ENCODE data around the gene MSH3. TPM values are rescaled to one million over a fixed set of nuclear protein-coding genes. Genes with fewer than 3 reads are reported as not detected.
A peak's percentile ranks its signal among the peaks of the same experiment; 100 is the strongest.

The MSH3 gene
- total RNA-seq, 1 experiment from 2014 or later = 17.2 TPM

DNA sequence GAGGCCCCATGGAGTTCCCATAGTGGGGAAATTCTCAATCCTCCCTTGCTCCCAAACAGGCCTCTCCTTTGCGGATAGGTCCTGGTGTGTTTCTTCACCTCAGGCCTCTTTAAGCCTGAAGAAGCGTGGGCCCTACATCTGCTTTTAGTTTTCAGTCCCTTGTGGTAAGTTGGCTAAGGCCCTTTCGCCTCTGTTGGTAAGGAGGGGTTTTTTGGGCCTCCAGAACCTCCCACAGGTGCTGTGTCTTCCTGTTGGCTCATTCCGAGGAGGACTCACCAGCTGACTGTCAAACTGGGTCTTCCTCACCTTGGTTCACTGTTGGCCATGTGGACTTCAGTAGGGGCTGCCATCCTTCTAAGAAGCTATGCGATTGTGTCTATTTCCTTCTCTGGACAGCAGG lies 56.8 kb downstream of the MSH3 start:
- Mint-ChIP-seq H3K4me3 (ENCODE audit: low read depth, unreplicated experiment) (no peak overlapping the region), H3K4me1 (ENCODE audit: low read depth, unreplicated experiment) (peaks cover 20% of the 10 kb centered on the region), H3K9me3 (ENCODE audit: low read depth, unreplicated experiment) (no peaks in the 10 kb centered on the region), H3K27ac (ENCODE audit: unreplicated experiment) (no peak overlapping the region), H3K36me3 (ENCODE audit: insufficient read depth, unreplicated experiment) (peaks cover 7% of the 10 kb centered on the region), H3K27me3 (ENCODE audit: unreplicated experiment) (no peaks in the 10 kb centered on the region)
- DNase-seq = no peak
- CTCF ChIA-PET = interaction anchor here (3.0 kb wide), 1 partner anchor 397 kb away, joined by 17 read pairs; no protein-coding TSS in a partner anchor
- TF ChIP-seq, protein P1, sequence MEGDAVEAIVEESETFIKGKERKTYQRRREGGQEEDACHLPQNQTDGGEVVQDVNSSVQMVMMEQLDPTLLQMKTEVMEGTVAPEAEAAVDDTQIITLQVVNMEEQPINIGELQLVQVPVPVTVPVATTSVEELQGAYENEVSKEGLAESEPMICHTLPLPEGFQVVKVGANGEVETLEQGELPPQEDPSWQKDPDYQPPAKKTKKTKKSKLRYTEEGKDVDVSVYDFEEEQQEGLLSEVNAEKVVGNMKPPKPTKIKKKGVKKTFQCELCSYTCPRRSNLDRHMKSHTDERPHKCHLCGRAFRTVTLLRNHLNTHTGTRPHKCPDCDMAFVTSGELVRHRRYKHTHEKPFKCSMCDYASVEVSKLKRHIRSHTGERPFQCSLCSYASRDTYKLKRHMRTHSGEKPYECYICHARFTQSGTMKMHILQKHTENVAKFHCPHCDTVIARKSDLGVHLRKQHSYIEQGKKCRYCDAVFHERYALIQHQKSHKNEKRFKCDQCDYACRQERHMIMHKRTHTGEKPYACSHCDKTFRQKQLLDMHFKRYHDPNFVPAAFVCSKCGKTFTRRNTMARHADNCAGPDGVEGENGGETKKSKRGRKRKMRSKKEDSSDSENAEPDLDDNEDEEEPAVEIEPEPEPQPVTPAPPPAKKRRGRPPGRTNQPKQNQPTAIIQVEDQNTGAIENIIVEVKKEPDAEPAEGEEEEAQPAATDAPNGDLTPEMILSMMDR (IDR thresholded peaks at IDR 0.05; ENCODE audit: unreplicated experiment) = no peak
- intact Hi-C loops (cut with micrococcal nuclease; ENCODE audit: unreplicated experiment) = loop anchor here (5.0 to 10.0 kb wide), 4 partner anchors 214 to 484 kb away; partner anchors contain the start of gene RASGRF2
- no TSS peak for BruUV-seq (replicated peaks)

- DNase-seq = peak; percentile 51
- no peak overlapping the region for H3K27ac Mint-ChIP-seq (ENCODE audit: unreplicated experiment)
- intact Hi-C loops (cut with micrococcal nuclease; ENCODE audit: unreplicated experiment) = loop anchor here (2.0 to 10.0 kb wide), 5 partner anchors 213 to 483 kb away; partner anchors contain the start of gene RASGRF2
- BruUV-seq (replicated peaks) = no TSS peak
- CTCF ChIA-PET = interaction anchor here (3.0 kb wide), 1 partner anchor 396 kb away, joined by 17 read pairs; no protein-coding TSS in a partner anchor
- H3K4me3 Mint-ChIP-seq (ENCODE audit: low read depth, unreplicated experiment) = no peak overlapping the region
- no peaks in the 10 kb centered on the region for H3K27me3 Mint-ChIP-seq (ENCODE audit: unreplicated experiment)
- peaks cover 7% of the 10 kb centered on the region for H3K36me3 Mint-ChIP-seq (ENCODE audit: insufficient read depth, unreplicated experiment)
- TF ChIP-seq, protein P1 (IDR thresholded peaks at IDR 0.05; ENCODE audit: unreplicated experiment) = peak; percentile 41
- no peaks in the 10 kb centered on the region for H3K9me3 Mint-ChIP-seq (ENCODE audit: low read depth, unreplicated experiment)
- H3K4me1 Mint-ChIP-seq (ENCODE audit: low read depth, unreplicated experiment) = peaks cover 20% of the 10 kb centered on the region
These were observed 57.5 kb downstream of the MSH3 start for GRCh38 chr5:80711938-80712337.

GRCh38 chr5:80712919-80713318 lies 58.5 kb downstream of the MSH3 start:
- Mint-ChIP-seq H3K27ac (ENCODE audit: unreplicated experiment) (no peak overlapping the region), H3K36me3 (ENCODE audit: insufficient read depth, unreplicated experiment) (peaks cover 7% of the 10 kb centered on the region), H3K4me3 (ENCODE audit: low read depth, unreplicated experiment) (no peak overlapping the region), H3K9me3 (ENCODE audit: low read depth, unreplicated experiment) (no peaks in the 10 kb centered on the region), H3K27me3 (ENCODE audit: unreplicated experiment) (no peaks in the 10 kb centered on the region), H3K4me1 (ENCODE audit: low read depth, unreplicated experiment) (peaks cover 20% of the 10 kb centered on the region)
- BruUV-seq (replicated peaks) = no TSS peak
- TF ChIP-seq, protein P1 (IDR thresholded peaks at IDR 0.05; ENCODE audit: unreplicated experiment) = no peak
- intact Hi-C loops (cut with micrococcal nuclease; ENCODE audit: unreplicated experiment) = loop anchor here (2.0 to 10.0 kb wide), 5 partner anchors 212 to 482 kb away; partner anchors contain the start of gene RASGRF2
- no peak for DNase-seq
- CTCF ChIA-PET = no interaction called here

DNA sequence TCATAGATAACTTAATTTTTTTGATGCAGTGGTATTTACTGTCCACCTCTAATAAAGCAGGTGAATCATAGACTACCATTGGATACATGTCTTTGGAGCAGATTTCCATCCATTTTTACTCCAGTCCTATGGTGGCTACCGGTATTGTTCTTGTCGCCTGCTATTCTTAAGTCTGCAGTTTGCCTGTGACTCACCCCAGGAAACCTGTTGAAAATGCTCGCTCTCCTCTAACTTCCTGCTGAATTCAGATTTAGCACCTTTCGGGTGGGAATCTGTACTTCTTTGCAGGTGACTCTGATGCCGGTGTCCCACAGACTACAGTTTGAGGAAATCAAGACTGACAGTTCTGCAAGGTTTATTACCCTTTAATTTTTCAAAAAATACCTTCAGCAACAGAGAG lies 59.2 kb downstream of the MSH3 start:
- Mint-ChIP-seq H3K36me3 (ENCODE audit: insufficient read depth, unreplicated experiment) (peaks cover 7% of the 10 kb centered on the region), H3K4me1 (ENCODE audit: low read depth, unreplicated experiment) (peaks cover 20% of the 10 kb centered on the region), H3K9me3 (ENCODE audit: low read depth, unreplicated experiment) (no peaks in the 10 kb centered on the region), H3K27ac (ENCODE audit: unreplicated experiment) (no peak overlapping the region), H3K4me3 (ENCODE audit: low read depth, unreplicated experiment) (no peak overlapping the region), H3K27me3 (ENCODE audit: unreplicated experiment) (no peaks in the 10 kb centered on the region)
- CTCF ChIA-PET = interaction anchor here (1.1 kb wide), 1 partner anchor 12 kb away, joined by 3 read pairs; no protein-coding TSS in a partner anchor
- TF ChIP-seq, protein P1 (IDR thresholded peaks at IDR 0.05; ENCODE audit: unreplicated experiment) = no peak
- no TSS peak for BruUV-seq (replicated peaks)
- intact Hi-C loops (cut with micrococcal nuclease; ENCODE audit: unreplicated experiment) = loop anchor here (2.0 to 10.0 kb wide), 5 partner anchors 211 to 481 kb away; partner anchors contain the start of gene RASGRF2
- no peak for DNase-seq

All from Calu3 (cell line).